Gastrocnemius medialis (tissue), 4 donors: ENCODE results near the gene ACSF2.

ENCODE experiments used
- POLR2A ChIP-seq, 2 donors: fragments of 450-650 bp; IDR thresholded peaks; one replicate each; pipeline ENCODE4 v1.6.1; 2017; ENCODE audit warnings: antibody characterized with exemption in 2 of 2, mild to moderate bottlenecking in 2 of 2, moderate library complexity in 2 of 2
- TF ChIP-seq, protein P1 (sequence below), 5 experiments: fragments of 450-650 bp in 3 of 5; fragments of 200-600 bp in 2 of 5; sonication (generic) in 2 of 5; IDR thresholded peaks in 4 of 5; conservative IDR thresholded peaks in 1 of 5; 1 replicate in 4 of 5; 2 replicates in 1 of 5; pipeline ENCODE4 v1.5.1; 2016 to 2019; ENCODE audit warnings: antibody characterized with exemption in 5 of 5, mild to moderate bottlenecking in 3 of 5, moderate library complexity in 3 of 5

DNA sequence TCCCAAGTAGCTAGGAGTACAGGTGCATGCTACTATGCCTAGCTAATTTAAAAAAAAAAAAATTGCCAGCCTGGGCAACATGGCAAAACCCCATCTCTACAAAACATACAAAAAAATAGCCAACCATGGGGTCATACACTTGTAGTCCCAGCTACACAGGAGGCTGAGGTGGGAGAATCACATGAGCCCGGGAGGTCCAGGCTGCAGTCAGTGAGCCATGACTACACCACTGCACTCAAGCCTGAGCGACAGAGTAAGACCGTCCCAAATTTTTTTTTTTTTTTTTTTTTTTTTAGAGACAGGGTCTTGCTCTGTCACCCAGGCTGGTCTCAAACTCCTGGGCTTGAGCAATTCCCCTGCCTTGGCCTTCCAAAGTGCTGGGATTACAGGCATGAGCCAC, 27.9 kb downstream of the ACSF2 start:
- TF ChIP-seq POLR2A (IDR thresholded peaks at IDR 0.05) = no peak
- TF ChIP-seq, protein P1, sequence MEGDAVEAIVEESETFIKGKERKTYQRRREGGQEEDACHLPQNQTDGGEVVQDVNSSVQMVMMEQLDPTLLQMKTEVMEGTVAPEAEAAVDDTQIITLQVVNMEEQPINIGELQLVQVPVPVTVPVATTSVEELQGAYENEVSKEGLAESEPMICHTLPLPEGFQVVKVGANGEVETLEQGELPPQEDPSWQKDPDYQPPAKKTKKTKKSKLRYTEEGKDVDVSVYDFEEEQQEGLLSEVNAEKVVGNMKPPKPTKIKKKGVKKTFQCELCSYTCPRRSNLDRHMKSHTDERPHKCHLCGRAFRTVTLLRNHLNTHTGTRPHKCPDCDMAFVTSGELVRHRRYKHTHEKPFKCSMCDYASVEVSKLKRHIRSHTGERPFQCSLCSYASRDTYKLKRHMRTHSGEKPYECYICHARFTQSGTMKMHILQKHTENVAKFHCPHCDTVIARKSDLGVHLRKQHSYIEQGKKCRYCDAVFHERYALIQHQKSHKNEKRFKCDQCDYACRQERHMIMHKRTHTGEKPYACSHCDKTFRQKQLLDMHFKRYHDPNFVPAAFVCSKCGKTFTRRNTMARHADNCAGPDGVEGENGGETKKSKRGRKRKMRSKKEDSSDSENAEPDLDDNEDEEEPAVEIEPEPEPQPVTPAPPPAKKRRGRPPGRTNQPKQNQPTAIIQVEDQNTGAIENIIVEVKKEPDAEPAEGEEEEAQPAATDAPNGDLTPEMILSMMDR (IDR thresholded peaks at IDR 0.05 in 4 of 5, conservative IDR thresholded peaks at IDR 0.05 in 1 of 5) = no peak
